ENCODE data around the gene CACUL1.
"Not testable (repeated sequence)": the region's sequence is repeated elsewhere in the genome, so short reads cannot be mapped to it uniquely, and the experiment has no call there.

The CACUL1 gene

DNA sequence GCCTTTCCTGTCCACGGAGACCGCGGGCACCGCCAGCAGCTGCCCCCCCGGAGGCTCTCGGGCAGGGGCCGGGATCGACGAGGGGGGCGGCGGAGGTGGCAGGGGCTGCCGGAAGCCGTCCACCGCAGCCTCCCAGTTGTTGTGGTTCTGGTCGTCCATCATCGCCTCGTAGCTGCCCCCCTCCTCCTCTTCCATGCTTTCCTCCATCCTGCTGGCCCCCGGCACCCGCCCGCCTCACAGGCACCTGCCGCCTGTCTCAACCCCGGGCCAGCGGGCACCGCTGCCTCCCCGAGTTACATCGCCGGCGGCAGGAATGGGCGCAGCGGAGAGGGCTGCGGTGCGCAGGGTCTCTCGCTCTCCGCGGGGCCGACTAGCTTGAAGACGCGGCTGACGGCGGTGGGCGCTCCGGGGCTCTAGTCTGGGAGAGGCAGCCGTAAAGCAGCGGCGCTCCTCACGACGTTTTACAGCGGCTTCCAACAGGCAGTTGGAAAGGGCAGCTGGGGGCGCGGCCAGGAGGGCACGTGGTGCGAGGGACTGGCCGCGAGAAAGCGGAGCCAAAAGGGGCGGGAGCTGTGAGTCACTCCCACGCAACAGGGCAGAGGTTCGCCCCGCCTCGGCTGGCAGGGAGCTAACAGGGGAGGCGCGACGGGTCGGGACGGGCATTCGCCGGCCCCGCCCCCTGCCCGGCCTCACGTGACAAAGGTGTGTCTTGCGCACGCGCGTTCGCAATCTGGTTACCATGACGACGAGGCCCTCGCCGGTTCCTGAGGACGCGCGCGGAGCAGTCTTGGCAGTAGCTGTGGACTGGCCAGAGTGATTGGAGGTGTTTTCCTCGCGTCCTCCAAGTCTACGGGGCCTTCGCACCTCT, at the start of gene CACUL1:
TSS of gene CACUL1 (minus strand) at position 415 of the 868 bp plus-strand sequence. CDS start at position 207, 208 bp downstream.
- peak; percentile 96 for DNase-seq (ENCODE audit: low read depth, low spot score)

DNA sequence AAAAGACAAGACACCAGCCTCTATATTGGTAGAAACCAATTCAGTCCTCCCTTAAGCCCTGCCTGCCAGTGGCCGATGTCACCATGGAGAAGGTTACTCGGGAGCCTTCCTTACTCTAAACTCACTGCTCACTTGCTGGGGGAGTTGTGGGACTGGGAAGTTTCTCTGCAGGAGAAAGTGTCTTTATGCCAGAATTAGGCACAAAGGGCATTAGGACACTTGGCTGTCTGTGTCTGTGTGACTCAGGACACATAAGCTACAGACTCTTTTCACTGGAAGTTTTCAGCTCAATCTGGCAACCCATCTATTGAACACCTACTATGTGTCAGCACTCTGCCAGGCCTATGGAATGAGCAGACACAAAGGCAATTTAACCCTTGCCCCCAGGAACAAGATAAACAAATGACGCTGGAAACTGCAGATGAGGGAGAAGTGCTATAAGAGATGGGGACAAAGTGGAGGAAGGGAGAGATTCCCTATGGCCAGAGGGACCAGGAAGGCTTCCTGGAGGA, 49.5 kb upstream of the CACUL1 start:
- DNase-seq (ENCODE audit: low read depth, low spot score), result no peak

DNA sequence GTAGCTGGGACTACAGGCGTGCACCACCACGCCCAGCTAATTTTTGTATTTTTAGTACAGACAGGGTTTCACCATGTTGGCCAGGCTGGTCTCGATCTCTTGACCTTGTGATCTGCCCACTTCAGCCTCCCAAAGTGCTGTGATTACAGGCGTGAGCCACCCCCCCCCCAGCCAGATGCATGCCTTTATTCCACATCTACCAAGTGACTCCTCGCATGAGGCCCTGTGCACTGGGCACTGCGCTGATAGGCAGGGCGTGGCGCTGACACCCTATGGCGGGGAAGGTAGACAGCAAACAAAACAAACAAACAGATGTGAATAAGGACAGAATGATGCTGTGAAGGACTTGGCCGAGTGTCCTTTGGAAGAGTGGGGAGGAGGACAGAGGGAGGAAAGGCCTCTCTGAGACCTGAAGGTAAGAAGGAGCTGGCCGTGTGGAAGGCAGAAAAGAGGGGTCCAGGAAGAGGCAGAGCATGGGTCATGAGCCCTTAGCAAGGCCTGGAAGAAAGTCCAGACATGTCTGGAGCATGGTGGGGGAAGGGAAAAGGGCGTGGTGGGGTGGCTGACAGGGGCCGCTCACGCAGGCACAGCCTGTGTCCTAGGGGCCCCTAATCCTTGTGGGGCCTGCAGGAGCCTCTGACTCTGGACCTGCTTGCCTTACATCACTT, 47.5 kb upstream of the CACUL1 start:
- no peak for DNase-seq (ENCODE audit: low read depth, low spot score)

DNA sequence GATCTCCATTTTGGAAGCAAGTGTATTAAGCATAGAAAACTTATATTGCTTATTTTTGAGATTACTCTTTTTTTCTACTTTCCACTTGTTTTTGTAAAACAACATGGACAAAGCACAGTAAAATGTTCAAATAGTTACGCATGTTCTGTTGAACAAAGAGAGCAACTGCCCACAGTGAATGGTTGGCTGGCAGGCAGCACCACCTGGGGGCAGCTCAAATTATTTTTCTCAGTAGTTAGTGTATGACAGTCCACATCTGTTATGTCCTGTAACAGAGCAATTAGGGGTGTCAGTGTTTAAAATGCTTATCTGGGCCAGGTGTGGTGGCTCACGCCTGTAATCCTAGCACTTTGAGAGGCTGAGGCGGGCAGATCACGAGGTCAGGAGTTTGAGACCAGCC, 46.1 kb upstream of the CACUL1 start:
- DNase-seq (ENCODE audit: low read depth, low spot score), result no peak

DNA sequence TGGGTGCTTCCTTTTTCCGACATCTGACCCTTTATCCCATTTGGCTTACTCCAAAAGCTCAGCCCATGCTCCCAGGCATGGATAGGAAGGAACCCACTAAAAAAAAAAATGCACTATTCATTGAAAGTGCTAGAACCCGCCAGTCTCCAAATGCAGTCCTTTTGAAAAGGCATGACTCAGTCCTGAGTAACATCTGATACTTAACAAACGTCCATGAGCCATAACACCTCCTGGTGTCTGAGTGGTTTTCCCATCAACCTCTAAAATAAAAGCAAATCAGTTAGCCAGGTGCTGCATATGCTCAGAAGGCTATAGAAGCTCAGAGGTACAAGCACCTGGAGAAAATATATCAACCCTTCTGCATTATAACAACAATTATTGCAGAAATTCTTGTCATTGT, 45.0 kb upstream of the CACUL1 start:
- DNase-seq (ENCODE audit: low read depth, low spot score), result no peak

DNA sequence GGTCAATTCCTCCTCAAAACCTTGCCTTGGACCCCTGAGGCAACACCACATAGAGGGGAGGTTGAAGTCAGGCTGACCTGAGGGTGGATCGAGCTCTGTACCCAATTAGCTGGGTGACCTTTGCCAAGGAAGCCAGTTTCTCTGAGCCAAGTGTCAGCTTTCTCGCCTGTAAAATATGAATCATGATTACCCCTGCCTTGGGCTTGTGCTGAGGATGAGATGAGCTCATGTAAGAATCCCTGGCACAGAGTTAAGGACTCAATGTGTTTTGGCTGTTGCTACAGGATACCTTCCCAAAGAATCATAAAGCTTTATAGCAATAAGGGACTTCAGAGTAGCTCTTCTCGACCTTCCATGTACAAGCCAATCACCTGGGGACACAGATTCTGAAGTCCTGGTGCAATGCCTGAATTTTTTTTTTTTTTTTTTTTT, 43.5 kb upstream of the CACUL1 start:
- no peak for DNase-seq (ENCODE audit: low read depth, low spot score)

DNA sequence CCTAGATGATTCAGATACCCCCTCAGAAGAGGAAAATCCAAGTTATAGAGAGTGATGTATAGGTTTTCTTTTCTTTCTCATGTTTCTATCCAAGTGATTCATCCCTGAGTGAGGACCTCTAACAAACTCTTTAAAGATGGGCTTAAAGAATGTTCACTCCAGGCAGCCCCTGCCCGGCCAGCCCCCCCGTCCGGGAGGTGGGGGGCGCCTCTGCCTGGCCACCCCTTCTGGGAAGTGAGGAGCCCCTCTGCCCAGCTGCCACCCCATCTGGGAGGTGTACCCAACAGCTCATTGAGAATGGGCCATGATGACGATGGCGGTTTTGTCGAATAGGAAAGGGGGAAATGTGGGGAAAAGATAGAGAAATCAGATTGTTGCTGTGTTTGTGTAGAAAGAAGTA, 40.2 kb upstream of the CACUL1 start:
- DNase-seq (ENCODE audit: low read depth, low spot score), result not testable (repeated sequence)

DNA sequence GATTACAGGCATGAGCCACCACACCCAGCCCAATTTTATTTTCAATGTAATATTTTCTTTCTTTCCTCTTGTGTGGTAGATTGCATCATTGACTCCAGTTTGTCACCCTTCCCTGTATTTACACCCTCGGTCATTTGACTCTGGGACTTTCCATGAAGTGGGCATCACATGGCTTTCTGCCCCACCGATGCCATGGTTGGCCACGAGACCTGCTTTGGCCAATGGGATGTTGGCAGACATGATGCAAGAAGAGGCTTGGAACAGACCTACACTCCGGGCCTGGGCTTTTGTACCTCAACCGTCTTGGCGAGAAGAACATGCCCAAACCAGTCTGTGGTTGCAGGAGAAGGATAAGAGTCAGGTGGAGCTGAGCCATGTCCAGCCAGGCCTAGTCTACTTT, 38.8 kb upstream of the CACUL1 start:
- DNase-seq (ENCODE audit: low read depth, low spot score), result no peak

DNA sequence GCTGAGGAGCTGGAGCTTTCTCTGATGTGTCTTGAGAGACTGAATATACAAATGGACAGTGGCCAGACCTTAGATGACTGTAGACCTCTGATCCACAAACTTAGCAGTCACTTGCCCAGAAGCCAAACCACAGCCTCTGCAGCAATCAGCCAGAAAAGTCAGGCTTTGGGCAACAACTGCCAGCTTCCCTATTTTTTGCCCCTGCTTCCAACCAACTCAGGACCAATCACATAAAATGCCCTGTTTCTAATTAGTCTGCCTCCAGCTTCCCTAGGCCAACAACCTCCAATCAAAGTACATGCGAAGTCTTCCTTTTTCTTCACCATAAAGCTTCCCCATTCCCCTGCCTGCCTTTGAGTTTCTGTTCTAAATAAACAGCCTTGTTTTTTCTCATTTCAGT, 37.8 kb upstream of the CACUL1 start:
- no peak for DNase-seq (ENCODE audit: low read depth, low spot score)

DNA sequence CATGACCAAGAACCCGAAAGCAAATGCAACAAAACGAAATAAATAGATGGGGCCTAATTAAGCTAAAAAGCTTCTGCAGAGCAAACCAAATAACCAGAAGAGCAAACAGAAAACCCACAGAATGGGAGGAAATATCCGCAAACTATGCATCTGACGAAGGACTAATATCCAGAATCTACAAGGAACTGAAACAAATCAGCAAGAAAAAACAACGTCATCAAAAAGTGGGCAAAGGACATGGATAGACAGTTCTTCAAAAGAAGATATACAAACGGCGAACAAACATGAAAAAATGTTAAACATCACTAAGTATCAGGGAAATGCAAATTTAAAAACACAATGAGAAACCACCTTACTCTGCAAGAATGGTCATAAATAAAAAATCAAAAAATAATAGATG, 35.3 kb upstream of the CACUL1 start:
- DNase-seq (ENCODE audit: low read depth, low spot score), result no peak

DNA sequence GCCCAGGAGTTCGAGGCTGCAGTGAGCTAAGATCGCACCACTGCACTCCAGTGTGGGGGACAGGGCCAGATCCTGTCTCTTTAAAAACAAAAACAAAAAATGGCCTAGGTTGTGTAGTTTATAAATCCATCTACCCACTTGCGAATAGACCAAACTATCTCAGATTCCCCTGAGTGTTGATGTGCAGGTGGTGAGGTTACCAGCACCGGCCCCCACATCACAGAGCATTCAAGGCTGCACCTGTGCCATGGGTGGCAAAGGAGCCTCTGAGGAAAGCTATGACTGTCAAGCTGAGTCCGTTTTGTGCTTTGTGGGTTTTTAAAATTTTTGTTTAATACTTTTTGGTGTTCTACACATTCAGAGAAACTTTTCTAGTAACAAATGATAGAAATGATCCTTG, 30.8 kb upstream of the CACUL1 start:
- DNase-seq (ENCODE audit: low read depth, low spot score), result no peak

DNA sequence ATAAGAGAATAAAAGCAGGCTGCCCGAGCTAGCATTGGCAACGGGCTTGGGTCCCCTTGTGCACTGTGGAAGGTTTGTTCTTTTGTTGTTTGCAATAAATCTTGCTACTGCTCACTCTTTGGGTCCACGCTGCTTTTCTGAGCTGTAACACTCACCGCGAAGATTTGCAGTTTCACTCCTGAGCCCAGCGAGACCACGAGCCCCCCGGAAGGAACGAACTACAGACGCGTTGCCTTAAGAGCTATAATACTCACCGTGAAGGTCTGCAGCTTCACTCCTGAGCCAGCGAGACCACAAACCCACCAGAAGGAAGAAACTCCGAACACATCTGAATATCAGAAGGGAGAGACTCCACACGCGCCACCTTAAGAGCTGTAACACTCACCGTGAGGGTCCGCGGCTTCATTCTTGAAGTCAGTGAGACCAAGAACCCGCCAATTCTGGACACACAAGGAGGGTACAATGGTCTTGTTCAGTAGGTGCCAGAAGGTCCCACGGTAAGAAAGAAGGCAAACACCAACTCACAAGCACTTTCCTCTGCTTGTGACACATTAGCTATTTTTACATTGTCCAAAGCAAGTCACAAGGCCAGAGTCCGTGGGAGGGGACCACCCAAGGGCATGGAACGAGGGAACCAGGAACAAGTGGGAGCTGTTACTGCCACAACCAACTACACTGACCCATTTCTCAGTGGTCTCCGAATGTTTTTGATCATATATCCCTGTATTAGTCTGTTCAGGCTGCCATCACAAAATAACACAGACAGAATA, 29.2 kb upstream of the CACUL1 start:
- DNase-seq (ENCODE audit: low read depth, low spot score), result no peak

DNA sequence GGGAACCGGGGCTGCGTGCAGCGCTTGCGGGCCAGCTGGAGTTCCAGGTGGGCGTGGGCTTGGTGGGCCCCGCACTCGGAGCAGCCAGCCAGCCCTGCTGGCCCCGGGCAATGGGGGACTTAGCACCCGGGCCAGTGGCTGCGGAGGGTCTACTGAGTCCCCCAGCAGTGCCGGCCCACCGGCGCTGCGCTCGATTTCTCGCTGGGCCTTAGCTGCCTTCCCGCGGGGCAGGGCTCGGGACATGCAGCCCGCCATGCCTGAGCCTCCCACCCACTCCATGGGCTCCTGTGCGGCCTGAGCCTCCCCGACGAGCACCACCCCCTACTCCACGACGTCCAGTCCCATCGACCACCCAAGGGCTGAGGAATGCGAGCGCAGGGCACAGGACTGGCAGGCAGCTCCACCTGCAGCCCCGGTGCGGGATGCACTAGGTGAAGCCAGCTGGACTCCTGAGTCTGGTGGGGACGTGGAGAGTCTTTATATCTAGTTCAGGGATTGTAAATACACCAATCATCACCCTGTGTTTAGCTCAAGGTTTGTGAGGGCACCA, 28.2 kb upstream of the CACUL1 start:
- not testable (repeated sequence) for DNase-seq (ENCODE audit: low read depth, low spot score)

DNA sequence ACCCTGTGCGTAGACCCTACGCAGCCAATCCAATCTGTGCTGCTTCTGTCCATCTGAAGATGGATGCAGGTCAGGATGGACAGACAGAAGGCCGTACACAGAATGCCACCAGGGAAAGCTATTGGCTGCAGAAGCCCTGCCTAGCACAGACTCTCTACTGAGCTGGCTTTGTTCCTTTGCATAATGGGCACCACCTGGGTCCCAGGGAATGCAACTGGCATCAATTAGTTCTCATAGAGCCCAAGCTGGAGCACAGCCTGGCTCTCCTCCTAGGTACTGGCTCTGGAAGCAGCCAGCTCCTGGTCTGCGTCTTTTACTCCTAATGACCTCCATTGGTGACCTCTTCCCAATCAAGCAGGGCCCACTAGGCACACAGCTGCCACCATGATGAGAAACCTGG, 26.8 kb upstream of the CACUL1 start:
- no peak for DNase-seq (ENCODE audit: low read depth, low spot score)

DNA sequence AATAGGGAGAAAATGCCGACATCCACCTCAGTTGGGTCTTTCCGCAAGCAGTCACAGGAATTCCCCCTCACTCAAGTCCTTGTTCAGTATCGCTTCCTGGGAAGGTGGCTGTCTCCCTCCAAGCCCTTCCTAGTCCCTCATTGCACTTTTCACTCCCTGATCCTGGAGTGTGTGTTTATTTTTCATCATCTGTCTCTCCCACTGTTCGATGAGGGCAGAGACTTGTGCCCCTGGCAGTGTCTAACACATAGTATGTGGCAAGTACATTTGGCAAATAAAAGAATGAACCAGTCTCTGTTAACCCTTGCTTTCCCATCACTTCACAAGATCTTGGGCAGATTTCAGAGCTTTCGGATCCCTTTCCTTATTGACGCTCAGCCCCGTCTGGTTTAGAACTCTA, 24.0 kb upstream of the CACUL1 start:
- DNase-seq (ENCODE audit: low read depth, low spot score), result no peak

DNA sequence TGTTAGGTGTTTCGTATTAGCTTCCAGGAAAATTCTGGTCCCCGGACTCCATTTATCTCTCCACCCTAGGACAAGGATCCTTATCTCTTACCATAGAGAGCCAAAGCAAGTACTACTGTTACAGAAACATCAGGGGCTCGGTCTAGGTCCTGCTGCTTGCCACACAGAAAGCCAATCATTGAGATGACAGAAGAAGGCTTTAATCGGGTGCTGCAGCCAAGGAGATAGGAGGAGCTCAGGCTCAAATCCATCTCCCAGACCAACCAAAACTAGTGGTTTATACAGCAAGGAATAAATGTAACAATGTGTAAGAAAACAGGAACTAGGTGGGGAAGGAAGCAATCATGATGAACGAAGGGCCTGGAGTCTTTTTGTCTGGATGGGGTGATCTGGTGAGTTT, 22.2 kb upstream of the CACUL1 start:
- no peak for DNase-seq (ENCODE audit: low read depth, low spot score)

DNA sequence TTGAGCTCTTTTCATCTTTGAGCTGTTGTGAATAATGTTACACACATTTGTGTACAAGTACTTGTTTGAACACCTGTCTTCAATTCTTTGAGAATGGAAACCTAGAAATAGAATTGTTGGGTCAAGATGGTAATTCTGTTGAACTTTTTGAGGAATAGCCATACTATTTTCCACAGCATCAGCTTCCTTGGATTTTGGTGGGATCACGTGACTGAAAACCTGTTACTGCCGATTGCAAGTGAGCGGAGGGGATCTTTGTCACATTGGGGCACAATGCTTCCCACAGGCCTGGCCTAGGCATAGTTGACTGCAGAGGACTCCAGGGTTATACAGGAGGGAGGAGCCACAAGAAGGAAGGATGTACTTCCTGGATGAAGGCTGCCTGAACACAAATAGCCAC, 21.3 kb upstream of the CACUL1 start:
- no peak for DNase-seq (ENCODE audit: low read depth, low spot score)

DNA sequence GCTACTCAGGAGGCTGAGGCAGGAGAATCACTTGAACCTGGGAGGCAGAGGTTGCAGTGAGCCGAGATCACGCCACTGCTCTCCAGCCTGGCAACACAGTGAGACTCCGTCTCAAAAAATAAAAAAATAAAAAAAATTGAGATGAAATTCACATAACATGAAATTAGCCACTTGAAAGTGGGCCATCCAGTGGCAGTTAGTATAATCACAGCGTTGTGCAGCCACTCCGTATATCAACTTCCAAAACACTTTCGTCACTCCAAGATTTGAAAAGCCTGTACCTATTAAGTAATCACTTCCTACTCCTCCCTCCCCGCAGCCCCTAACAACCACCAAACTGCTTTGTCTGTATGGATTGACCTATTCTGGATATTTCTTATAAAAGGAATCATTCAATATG, 20.7 kb upstream of the CACUL1 start:
- no peak for DNase-seq (ENCODE audit: low read depth, low spot score)

DNA sequence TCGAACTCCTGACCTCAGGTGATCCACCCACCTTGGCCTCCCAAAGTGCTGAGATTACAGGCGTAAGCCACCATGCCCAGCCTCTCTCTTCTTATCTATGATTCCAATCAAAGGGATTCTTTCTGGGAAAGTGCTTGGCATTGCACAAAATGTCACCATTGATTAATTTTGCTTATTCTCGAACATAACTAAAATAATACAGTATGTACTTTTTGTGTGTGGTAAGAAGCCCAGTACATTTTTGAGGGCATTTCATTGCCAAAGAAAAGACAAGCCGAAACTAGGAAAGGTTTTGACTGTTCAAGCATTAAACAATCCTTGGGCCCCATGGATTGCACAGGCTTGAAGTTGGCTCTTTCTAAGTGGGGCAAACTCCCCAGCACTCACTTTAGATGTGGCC, 18.3 kb upstream of the CACUL1 start:
- no peak for DNase-seq (ENCODE audit: low read depth, low spot score)

DNA sequence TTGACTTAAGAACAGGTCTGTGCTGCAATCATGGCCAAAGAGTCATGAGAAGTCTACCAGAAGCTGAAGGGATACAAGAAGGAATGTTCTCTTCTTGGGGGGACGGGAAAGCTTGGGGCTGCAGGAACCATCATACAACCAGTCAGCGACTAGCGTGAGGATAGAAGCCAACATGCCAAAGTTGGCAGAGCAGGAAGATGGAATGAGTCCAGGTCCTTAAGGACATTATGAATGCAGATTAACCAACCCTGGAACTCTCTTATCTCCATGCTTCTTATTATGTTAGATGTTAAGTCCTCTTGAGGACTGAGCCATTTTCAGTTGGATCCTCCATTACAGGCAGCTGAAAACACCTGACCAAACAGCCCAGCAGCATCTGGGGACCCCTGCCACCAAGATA, 17.2 kb upstream of the CACUL1 start:
- no peak for DNase-seq (ENCODE audit: low read depth, low spot score)

DNA sequence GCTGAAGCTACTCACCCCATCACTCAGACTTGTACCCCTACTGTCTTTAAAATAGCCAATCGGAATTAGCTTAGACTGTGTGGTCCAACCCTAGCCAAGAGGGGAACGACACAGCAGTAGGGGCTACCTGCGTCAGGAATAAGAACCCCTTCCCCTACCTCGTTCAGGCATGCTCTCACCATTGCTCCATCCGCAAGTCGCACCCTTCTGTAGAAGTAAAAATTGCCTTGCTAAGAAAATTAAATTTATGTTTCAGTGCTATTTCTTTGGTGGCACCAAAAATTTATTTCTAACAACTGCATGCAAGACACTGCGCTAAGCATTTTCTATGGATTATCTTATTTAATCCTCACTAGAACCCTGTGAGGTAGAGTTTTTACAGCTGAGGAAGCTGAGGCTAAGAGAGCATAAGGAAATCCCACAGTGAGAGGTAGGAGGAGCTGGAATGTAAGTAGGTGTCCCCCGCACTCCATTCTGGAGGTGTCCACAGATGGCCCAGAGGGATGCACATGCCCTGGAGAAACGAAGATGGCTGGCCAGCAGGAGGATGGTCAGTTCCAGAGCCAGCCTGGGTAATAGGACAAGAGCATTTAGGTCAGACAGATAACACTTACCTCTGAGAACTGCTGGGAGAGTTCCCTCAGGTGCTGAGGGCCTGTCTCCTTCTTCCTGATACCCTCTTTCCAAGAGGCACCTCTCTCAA, 15.3 kb upstream of the CACUL1 start:
- no peak for DNase-seq (ENCODE audit: low read depth, low spot score)
